ENCODE data around the gene CEACAM3.

DNA sequence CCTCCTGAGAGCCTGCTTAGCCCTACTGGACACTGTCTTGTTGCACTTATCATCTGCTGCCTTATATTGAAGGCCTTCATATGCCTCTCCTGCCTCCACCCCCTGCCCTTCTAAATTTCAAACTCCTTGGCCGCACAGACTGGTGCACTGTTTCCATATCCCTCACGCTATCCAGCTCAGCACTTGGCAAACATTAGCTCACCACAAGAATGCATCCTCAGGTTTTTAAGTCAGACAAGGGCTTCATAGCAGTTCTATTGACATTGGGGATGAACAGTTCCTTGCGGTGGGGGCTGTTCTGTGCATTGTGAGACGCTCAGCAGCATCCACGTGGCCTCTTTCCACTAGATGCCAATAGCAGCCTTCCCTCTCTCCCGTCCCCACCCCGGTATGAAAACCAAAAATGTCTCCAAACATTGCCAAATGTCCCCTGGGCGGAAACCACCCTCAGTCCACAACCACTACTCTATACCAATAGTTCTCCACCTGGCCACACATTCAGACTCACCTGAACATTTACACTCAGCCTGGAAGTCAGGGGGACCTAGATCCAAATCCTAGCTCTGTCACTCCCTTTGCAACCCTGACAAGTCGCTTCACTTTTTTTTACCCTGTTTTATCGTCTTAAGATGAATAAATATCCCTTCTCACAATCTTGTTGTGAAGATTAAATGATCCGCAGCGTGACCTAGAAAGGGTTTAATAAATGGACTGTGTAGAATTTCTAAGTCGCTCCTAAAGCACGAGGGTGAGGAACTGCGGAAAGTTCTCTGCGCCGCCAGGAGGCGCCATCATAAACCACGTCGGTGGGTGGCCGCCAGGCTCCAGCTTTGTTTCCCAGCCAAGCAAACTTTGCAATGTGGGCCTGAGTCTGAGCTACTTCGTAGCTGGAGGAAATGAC is 3.6 kb upstream of the CEACAM3 start:
- TF ChIP-seq, protein P1, sequence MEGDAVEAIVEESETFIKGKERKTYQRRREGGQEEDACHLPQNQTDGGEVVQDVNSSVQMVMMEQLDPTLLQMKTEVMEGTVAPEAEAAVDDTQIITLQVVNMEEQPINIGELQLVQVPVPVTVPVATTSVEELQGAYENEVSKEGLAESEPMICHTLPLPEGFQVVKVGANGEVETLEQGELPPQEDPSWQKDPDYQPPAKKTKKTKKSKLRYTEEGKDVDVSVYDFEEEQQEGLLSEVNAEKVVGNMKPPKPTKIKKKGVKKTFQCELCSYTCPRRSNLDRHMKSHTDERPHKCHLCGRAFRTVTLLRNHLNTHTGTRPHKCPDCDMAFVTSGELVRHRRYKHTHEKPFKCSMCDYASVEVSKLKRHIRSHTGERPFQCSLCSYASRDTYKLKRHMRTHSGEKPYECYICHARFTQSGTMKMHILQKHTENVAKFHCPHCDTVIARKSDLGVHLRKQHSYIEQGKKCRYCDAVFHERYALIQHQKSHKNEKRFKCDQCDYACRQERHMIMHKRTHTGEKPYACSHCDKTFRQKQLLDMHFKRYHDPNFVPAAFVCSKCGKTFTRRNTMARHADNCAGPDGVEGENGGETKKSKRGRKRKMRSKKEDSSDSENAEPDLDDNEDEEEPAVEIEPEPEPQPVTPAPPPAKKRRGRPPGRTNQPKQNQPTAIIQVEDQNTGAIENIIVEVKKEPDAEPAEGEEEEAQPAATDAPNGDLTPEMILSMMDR (tag by site-specific recombination; IDR thresholded peaks at IDR 0.05) = 0 out of 2 replicates have a peak, but pooled peaks have one; percentile 25
- no peak for TF ChIP-seq ZEB2 (tag by site-specific recombination; IDR thresholded peaks at IDR 0.05)
- TF ChIP-seq MEIS1 (CRISPR knock-in tag; IDR thresholded peaks at IDR 0.05; ENCODE audit: borderline replicate concordance) = no peak
- no peak for TF ChIP-seq ZNF274 (IDR thresholded peaks at IDR 0.05; ENCODE audit: low read length)
- TF ChIP-seq ZNF274 (tag by site-specific recombination; IDR thresholded peaks at IDR 0.05; ENCODE audit: borderline replicate concordance) = no peak
- peak; percentile 80 for TF ChIP-seq ZNF660 (tag by site-specific recombination; IDR thresholded peaks at IDR 0.05)
- TF ChIP-seq RBAK (tag by site-specific recombination; IDR thresholded peaks at IDR 0.05) = no peak
- TF ChIP-seq, protein P2, sequence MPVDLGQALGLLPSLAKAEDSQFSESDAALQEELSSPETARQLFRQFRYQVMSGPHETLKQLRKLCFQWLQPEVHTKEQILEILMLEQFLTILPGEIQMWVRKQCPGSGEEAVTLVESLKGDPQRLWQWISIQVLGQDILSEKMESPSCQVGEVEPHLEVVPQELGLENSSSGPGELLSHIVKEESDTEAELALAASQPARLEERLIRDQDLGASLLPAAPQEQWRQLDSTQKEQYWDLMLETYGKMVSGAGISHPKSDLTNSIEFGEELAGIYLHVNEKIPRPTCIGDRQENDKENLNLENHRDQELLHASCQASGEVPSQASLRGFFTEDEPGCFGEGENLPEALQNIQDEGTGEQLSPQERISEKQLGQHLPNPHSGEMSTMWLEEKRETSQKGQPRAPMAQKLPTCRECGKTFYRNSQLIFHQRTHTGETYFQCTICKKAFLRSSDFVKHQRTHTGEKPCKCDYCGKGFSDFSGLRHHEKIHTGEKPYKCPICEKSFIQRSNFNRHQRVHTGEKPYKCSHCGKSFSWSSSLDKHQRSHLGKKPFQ (tag by site-specific recombination; IDR thresholded peaks at IDR 0.05) = no peak
- no peak for TF ChIP-seq ZNF624 (tag by site-specific recombination; IDR thresholded peaks at IDR 0.05)
- TF ChIP-seq, protein P3, sequence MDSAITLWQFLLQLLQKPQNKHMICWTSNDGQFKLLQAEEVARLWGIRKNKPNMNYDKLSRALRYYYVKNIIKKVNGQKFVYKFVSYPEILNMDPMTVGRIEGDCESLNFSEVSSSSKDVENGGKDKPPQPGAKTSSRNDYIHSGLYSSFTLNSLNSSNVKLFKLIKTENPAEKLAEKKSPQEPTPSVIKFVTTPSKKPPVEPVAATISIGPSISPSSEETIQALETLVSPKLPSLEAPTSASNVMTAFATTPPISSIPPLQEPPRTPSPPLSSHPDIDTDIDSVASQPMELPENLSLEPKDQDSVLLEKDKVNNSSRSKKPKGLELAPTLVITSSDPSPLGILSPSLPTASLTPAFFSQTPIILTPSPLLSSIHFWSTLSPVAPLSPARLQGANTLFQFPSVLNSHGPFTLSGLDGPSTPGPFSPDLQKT (IDR thresholded peaks at IDR 0.05; ENCODE audit: borderline replicate concordance, low read depth, low read length) = no peak
- TF ChIP-seq ZNF121 (tag by site-specific recombination; IDR thresholded peaks at IDR 0.05) = no peak
- TF ChIP-seq ZNF670 (tag by site-specific recombination; IDR thresholded peaks at IDR 0.05; ENCODE audit: low read depth) = no peak
